Stomach (tissue), 9 donors: ENCODE measurements around the gene SSC5D. TPM values are rescaled to one million over a fixed set of nuclear protein-coding genes. Genes with fewer than 3 reads are reported as not detected.

Experiments used
- DNase-seq, 2 donors: peaks; one replicate each; pipeline versions ENCODE4 v3.0.0 to v3.0.0-alpha.2; 2013 to 2019
- H3K27ac ChIP-seq, 5 donors: fragments of 200-600 bp in 4 of 5; sonication (generic) in 4 of 5; one replicate each; pipeline ENCODE4 v1.5.1; 2013 to 2019; ENCODE audit warnings: mild to moderate bottlenecking in 1 of 5, moderate library complexity in 1 of 5
- H3K27me3 ChIP-seq, 3 donors: fragments of 200-600 bp; sonication (generic); one replicate each; pipeline ENCODE4 v1.5.1; 2017 to 2019; ENCODE audit warnings: mixed run types in 1 of 3
- H3K36me3 ChIP-seq, 4 donors: fragments of 200-600 bp; sonication (generic); 1 replicate in 3 of 4; 2 replicates in 1 of 4; pipeline ENCODE4 v1.5.1; 2016 to 2019
- H3K4me1 ChIP-seq, 4 donors: fragments of 200-600 bp; sonication (generic); one replicate each; pipeline ENCODE4 v1.5.1; 2016 to 2019
- H3K4me3 ChIP-seq, 4 donors: fragments of 200-600 bp; sonication (generic) in 3 of 4; one replicate each; pipeline ENCODE4 v1.5.1; 2016 to 2019; ENCODE audit warnings: mild to moderate bottlenecking in 1 of 4
- H3K9me3 ChIP-seq, 4 donors: fragments of 200-600 bp; sonication (generic); one replicate each; pipeline ENCODE4 v1.5.1; 2016 to 2019
- EP300 ChIP-seq: sonication (generic); formaldehyde crosslinking; IDR thresholded peaks from one replicate; pipeline ENCODE4 v1.6.1; 2017; ENCODE audit warnings: antibody characterized with exemption
- POLR2A ChIP-seq, 4 donors: fragments of 450-650 bp; IDR thresholded peaks; one replicate each; pipeline ENCODE4 v1.6.1; 2016; ENCODE audit warnings: antibody characterized with exemption in 4 of 4, control low read depth in 2 of 4, mild to moderate bottlenecking in 1 of 4, moderate library complexity in 1 of 4
- POLR2AphosphoS5 ChIP-seq, 3 donors: sonication (generic); formaldehyde crosslinking; IDR thresholded peaks; one replicate each; pipeline ENCODE4 v1.6.1; 2016; ENCODE audit warnings: antibody characterized with exemption in 3 of 3
- WGBS, 5 donors: extraction: QIAGEN DNeasy Blood & Tissue Kit in 3 of 5; methylation state at CpG; one replicate each; pipeline versions ENCODE4 v1.1.5 to v1.1.7; 2013 to 2018; 5-methylcytosine and 5-hydroxymethylcytosine counted together
- intact Hi-C: fragments of 100-400 bp; cut with DNase I; formaldehyde crosslinking; loops from one replicate; pipeline ENCODE4 v1.15.1; 2023; ENCODE audit warnings: low total_unique reads
- polyA plus RNA-seq, 3 donors: library from polyadenylated mRNA; stranded (reverse); fragments of 200-250 nt; gene quantifications; one replicate each; pipeline ENCODE4 v1.2.3, GENCODE V29; 2013
- total RNA-seq, 5 donors: library from RNA; depleted of rRNA; stranded (reverse); fragments of >200 nt; gene quantifications; one replicate each; pipeline versions ENCODE4 v1.1.0 to v1.2.3, GENCODE V29; 2014 to 2016
- TF ChIP-seq, protein P1 (sequence below), 7 experiments: fragments of 450-650 bp in 4 of 7; fragments of 200-600 bp in 3 of 7; sonication (generic) in 3 of 7; IDR thresholded peaks; one replicate each; pipeline ENCODE4 v1.5.1; 2016 to 2019; ENCODE audit warnings: antibody characterized with exemption in 7 of 7, control low read depth in 2 of 7, mild to moderate bottlenecking in 1 of 7
- donor health status: healthy with polysubstance abuse.
- donor health status: Bipolar disorder and iron deficiency.
- donor health status: healthy.

The SSC5D gene
- total and polyA plus RNA-seq, 8 donors: 0.46 to 15.1 (median 2.2) TPM; not detected in 1

- no peak for DNase-seq
- Histone ChIP-seq H3K4me1 (peaks cover 14 to 30% (median 25%) of the 10 kb centered on the region in 4 donors), H3K27me3 (no peaks in the 10 kb centered on the region), H3K4me3 (peak overlapping the region in 2 of 4 donors; percentile 51 to 60), H3K36me3 (peaks cover 6 to 27% (median 23%) of the 10 kb centered on the region in 4 donors), H3K27ac (no peak overlapping the region), H3K9me3 (no peaks in the 10 kb centered on the region)
- intact Hi-C loops: no loop called here
- 82 to 87% (median 85%) methylated on average over 13 of the region's 13 CpGs for WGBS, 5 donors
- TF ChIP-seq EP300 (no peak), POLR2AphosphoS5 (IDR thresholded peaks at IDR 0.05) (no peak), POLR2A (IDR thresholded peaks at IDR 0.05) (no peak)
- TF ChIP-seq, protein P1, sequence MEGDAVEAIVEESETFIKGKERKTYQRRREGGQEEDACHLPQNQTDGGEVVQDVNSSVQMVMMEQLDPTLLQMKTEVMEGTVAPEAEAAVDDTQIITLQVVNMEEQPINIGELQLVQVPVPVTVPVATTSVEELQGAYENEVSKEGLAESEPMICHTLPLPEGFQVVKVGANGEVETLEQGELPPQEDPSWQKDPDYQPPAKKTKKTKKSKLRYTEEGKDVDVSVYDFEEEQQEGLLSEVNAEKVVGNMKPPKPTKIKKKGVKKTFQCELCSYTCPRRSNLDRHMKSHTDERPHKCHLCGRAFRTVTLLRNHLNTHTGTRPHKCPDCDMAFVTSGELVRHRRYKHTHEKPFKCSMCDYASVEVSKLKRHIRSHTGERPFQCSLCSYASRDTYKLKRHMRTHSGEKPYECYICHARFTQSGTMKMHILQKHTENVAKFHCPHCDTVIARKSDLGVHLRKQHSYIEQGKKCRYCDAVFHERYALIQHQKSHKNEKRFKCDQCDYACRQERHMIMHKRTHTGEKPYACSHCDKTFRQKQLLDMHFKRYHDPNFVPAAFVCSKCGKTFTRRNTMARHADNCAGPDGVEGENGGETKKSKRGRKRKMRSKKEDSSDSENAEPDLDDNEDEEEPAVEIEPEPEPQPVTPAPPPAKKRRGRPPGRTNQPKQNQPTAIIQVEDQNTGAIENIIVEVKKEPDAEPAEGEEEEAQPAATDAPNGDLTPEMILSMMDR (IDR thresholded peaks at IDR 0.05): no peak
Observed at GRCh38 chr19:55477905-55478304, 10.3 kb upstream of the SSC5D start.

- no peak for TF ChIP-seq POLR2AphosphoS5 (IDR thresholded peaks at IDR 0.05)
- TF ChIP-seq POLR2A (IDR thresholded peaks at IDR 0.05): no peak
- TF ChIP-seq, protein P1 (IDR thresholded peaks at IDR 0.05): no peak
- TF ChIP-seq EP300: no peak
- no peaks in the 10 kb centered on the region for H3K27me3 ChIP-seq
- H3K4me1 ChIP-seq: peaks cover 14 to 31% (median 25%) of the 10 kb centered on the region in 4 donors
- H3K4me3 ChIP-seq: peak overlapping the region in 1 of 4 donors; percentile 60
- peaks cover 10 to 31% (median 27%) of the 10 kb centered on the region in 4 donors for H3K36me3 ChIP-seq
- DNase-seq: no peak
- H3K27ac ChIP-seq: no peak overlapping the region
- WGBS, 5 donors: 86 to 89% (median 88%) methylated on average over 12 of the region's 12 CpGs
- intact Hi-C loops: no loop called here
- no peaks in the 10 kb centered on the region for H3K9me3 ChIP-seq
Observed at GRCh38 chr19:55478364-55478763, 9.9 kb upstream of the SSC5D start.

DNA sequence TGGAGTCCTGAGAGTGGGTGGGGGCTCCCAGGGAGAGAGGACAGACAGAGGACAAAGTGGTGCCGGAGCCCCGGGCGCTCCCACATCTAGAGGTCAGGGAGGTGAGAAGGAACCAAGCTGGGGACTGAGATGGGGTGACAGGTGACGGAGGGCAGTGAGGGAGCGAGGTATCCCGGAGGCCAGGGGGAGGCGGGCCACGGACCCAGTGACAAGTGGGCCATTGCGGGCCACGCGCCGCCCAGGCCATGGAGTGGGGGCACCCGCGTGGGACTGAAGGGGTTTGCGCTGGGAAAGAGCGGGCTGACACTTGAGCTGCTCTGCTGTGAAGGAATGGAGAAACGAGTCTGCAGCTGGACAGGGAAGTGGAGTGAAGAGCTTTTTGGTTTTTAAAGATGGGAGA is 9.2 kb upstream of the SSC5D start:
- H3K36me3 ChIP-seq: peaks cover 12 to 38% (median 31%) of the 10 kb centered on the region in 4 donors
- DNase-seq: no peak
- TF ChIP-seq EP300 (no peak), POLR2AphosphoS5 (IDR thresholded peaks at IDR 0.05) (no peak)

GRCh38 chr19:55479451-55480230 is 8.6 kb upstream of the SSC5D start:
- peaks cover 0 to 7% (median 0%) of the 10 kb centered on the region in 3 donors for H3K27me3 ChIP-seq
- no peaks in the 10 kb centered on the region for H3K9me3 ChIP-seq
- H3K27ac ChIP-seq: no peak overlapping the region
- 62 to 74% (median 69%) methylated on average over 14 to 15 of the region's 15 CpGs for WGBS, 5 donors
- TF ChIP-seq, protein P1 (IDR thresholded peaks at IDR 0.05): no peak
- TF ChIP-seq POLR2AphosphoS5 (IDR thresholded peaks at IDR 0.05) (no peak), EP300 (no peak)
- no peak overlapping the region for H3K4me3 ChIP-seq
- peaks cover 12 to 39% (median 32%) of the 10 kb centered on the region in 4 donors for H3K36me3 ChIP-seq
- peaks cover 21 to 44% (median 34%) of the 10 kb centered on the region in 4 donors for H3K4me1 ChIP-seq
- peak in 1 of 2 donors; percentile 12 for DNase-seq
- intact Hi-C loops: no loop called here

More for the DNA sequence above, 9.2 kb upstream of the SSC5D start:
- Histone ChIP-seq H3K4me3 (no peak overlapping the region), H3K4me1 (peaks cover 15 to 38% (median 29%) of the 10 kb centered on the region in 4 donors), H3K27me3 (peaks cover 0 to 1% (median 0%) of the 10 kb centered on the region in 3 donors), H3K27ac (no peak overlapping the region), H3K9me3 (no peaks in the 10 kb centered on the region)
- WGBS, 5 donors: 85 to 89% (median 87%) methylated on average over 17 of the region's 17 CpGs
- intact Hi-C loops: no loop called here
